NCI-H146 (cell line): ENCODE data around the gene DMXL2.

ENCODE experiments used
- DNase-seq: peaks from one replicate; lab custom pipeline; 2025; lab: John Stamatoyannopoulos, UW

The DMXL2 gene

GRCh38 chr15:51405693-51406523 is 216.7 kb downstream of the DMXL2 start:
- no peak for DNase-seq

GRCh38 chr15:51403946-51404695 is 218.4 kb downstream of the DMXL2 start:
- DNase-seq, result no peak

- peak; percentile 1 for DNase-seq
Measured at GRCh38 chr15:51403072-51403878, 219.3 kb downstream of the DMXL2 start.

GRCh38 chr15:51401872-51402517 is 220.6 kb downstream of the DMXL2 start:
- DNase-seq, result peak; percentile 2

GRCh38 chr15:51401051-51401780 is 221.4 kb downstream of the DMXL2 start:
- no peak for DNase-seq

GRCh38 chr15:51398626-51399025 is 223.9 kb downstream of the DMXL2 start:
- no peak for DNase-seq
